Kidney epithelial cell (primary cell): Measurements from ENCODE around the gene OR2K2. TPM values are rescaled to one million over a fixed set of nuclear protein-coding genes. Genes with fewer than 3 reads are reported as not detected.
"Not testable (repeated sequence)": the region's sequence is repeated elsewhere in the genome, so short reads cannot be mapped to it uniquely, and the experiment has no call there.

Source experiments
- DNase-seq: peaks from one replicate; pipeline ENCODE4 v3.0.0-alpha.2; 2010; ENCODE audit warnings: low read depth
- H3K27me3 ChIP-seq: 2 replicates; pipeline ENCODE4 v1.6.0; 2011; ENCODE audit warnings: low read length; ENCODE audit not compliant: control insufficient read depth, insufficient read depth
- H3K36me3 ChIP-seq: 2 replicates; pipeline ENCODE4 v1.5.1; 2011; ENCODE audit warnings: low read length; ENCODE audit not compliant: control insufficient read depth, insufficient read depth
- H3K4me3 ChIP-seq: 2 replicates; pipeline ENCODE4 v1.5.1; 2011; ENCODE audit warnings: low read depth, mild to moderate bottlenecking, control low read depth, low read length
- total RNA-seq: library from RNA; depleted of rRNA; stranded (reverse); fragments of >200 nt; gene quantifications from 2 replicates; pipeline ENCODE4 v1.2.3, GENCODE V29; 2015
- TF ChIP-seq, protein P1 (sequence below): IDR thresholded peaks from 2 replicates; pipeline ENCODE4 v1.5.1; 2011; ENCODE audit warnings: mild to moderate bottlenecking, moderate library complexity, low read length, control low read depth, inconsistent platforms; ENCODE audit not compliant: insufficient read depth, poor library complexity, severe bottlenecking

Gene OR2K2
- total RNA-seq, 1 donor from 2014 or later: 0.08 TPM

DNA sequence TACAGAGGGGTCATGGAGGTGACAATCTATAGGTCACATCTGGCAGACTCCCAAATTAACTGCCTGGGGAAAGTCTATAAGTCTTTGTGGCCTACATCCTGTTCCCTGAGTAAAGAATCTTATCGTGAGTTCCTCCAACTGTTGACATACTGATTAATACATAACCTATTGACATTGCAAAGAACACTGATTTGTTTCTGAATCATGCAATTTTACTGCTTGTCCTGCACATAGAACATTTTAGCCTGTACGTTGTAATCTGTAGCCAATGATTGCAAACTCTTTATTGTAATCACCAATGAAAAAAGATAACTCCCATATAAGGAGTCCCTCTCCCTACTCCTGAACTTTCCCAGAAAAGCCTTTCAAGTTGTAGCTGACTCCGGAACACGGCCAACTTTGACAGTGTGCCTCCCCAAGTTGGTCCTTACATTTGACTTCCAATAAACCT lies 18.8 kb upstream of the OR2K2 start:
- no peaks in the 10 kb centered on the region for H3K36me3 ChIP-seq
- TF ChIP-seq, protein P1, sequence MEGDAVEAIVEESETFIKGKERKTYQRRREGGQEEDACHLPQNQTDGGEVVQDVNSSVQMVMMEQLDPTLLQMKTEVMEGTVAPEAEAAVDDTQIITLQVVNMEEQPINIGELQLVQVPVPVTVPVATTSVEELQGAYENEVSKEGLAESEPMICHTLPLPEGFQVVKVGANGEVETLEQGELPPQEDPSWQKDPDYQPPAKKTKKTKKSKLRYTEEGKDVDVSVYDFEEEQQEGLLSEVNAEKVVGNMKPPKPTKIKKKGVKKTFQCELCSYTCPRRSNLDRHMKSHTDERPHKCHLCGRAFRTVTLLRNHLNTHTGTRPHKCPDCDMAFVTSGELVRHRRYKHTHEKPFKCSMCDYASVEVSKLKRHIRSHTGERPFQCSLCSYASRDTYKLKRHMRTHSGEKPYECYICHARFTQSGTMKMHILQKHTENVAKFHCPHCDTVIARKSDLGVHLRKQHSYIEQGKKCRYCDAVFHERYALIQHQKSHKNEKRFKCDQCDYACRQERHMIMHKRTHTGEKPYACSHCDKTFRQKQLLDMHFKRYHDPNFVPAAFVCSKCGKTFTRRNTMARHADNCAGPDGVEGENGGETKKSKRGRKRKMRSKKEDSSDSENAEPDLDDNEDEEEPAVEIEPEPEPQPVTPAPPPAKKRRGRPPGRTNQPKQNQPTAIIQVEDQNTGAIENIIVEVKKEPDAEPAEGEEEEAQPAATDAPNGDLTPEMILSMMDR: no peak
- no peaks in the 10 kb centered on the region for H3K27me3 ChIP-seq
- peak; percentile 44 for DNase-seq
- no peak overlapping the region for H3K4me3 ChIP-seq

DNA sequence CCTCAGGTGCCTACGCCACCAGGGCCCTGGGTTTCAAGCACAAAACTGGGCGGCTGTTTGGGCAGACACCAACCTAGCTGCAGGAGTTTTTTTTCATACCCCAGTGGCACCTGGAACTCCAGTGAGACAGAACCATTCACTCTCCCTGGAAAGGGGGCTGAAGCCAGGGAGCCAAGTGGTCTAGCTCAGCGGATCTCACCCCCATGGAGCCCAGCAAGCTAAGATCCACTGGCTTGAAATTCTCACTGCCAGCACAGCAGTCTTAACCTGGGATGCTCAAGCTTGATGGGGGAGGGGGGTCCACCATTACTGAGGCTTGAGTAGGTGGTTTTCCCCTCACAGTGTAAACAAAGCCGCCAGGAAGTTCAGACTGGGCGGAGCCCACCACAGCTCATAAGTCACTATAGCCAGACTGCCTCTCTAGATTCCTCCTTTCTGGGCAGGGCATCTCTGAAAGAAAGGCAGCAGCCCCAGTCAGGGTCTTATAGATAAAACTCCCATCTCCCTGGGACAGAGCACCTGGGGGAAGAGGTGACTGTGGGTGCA lies 4.4 kb upstream of the OR2K2 start:
- H3K27me3 ChIP-seq, H3K36me3 ChIP-seq, H3K4me3 ChIP-seq, DNase-seq: not testable (repeated sequence)

DNA sequence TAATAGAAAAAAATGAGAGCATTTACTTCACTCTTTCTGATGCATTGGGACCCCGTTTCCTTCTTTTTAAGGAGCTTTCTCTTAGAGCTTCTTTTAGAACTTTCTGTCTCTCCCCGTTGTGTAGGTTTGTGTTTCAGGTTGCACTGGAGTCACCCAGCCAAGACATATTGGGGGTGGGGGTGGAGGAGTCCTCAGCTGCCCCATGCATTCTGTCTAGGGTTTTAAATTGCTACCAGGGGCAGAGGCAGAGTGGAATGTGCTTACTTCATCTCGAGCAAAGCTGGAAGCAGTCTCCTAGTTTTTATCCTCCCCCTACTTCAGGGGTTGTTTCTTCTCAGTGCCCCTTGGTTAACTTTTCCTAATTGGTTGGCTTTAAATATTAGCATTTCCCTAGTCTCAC lies 9.4 kb downstream of the OR2K2 start:
- Histone ChIP-seq H3K36me3 (no peaks in the 10 kb centered on the region), H3K4me3 (no peak overlapping the region), H3K27me3 (no peaks in the 10 kb centered on the region)
- TF ChIP-seq, protein P1: no peak
- no peak for DNase-seq

DNA sequence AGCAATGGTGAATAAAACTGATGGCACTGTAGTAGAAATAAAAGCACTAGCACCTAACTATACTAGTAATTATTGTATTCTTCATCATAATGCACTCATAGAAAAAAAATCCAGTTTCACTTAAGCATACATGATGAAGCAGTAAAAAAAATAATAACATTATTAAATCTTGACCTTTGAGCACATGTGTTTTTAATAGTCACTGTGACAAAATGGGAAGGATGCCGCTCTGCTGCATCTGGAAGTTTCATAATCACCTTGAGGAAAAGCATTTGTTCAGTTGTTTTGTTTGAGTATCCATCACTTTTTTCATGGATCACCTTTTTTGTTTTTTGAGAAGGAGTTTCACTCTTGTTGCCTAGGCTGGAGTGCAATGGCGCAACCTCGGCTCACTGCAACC lies 13.2 kb downstream of the OR2K2 start:
- H3K36me3 ChIP-seq: no peaks in the 10 kb centered on the region
- TF ChIP-seq, protein P1: no peak
- no peaks in the 10 kb centered on the region for H3K27me3 ChIP-seq
- no peak for DNase-seq
- no peak overlapping the region for H3K4me3 ChIP-seq

DNA sequence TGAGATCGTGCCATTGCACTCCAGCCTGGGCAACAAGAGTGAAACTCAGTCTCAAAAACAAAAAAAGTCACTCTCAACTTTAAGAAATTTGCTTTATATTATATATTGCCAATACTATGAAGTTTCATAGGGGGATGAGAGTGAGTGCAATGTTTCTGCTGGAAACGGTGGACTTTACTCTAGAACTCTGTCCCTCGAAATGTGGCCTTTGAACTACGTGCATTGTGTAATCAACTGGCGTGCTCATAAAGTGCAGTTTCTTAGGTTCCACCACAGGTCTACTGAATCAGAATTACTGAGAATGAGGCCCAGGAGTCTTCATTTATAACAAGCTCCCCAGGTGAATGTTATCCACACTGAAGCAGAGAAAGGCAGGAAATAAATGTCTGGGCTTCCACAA lies 24.1 kb downstream of the OR2K2 start:
- TF ChIP-seq, protein P1: no peak
- no peak for DNase-seq
- Histone ChIP-seq H3K27me3 (no peaks in the 10 kb centered on the region), H3K4me3 (no peak overlapping the region), H3K36me3 (no peaks in the 10 kb centered on the region)

DNA sequence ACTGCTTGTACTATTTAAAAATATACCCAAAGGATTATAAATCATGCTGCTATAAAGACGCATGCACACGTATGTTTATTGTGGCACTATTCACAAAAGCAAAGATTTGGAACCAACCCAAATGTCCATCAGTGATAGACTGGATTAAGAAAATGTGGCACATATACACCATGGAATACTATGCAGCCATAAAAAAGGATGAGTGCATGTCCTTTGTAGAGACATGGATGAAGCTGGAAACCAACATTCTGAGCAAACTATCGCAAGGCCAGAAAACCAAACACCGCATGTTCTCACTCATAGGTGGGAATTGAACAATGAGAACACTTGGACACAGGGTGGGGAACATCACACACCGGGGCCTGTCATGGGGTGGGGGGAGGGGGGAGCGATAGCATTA lies 26.0 kb downstream of the OR2K2 start:
- not testable (repeated sequence) for H3K27me3 ChIP-seq, H3K4me3 ChIP-seq, H3K36me3 ChIP-seq, DNase-seq

DNA sequence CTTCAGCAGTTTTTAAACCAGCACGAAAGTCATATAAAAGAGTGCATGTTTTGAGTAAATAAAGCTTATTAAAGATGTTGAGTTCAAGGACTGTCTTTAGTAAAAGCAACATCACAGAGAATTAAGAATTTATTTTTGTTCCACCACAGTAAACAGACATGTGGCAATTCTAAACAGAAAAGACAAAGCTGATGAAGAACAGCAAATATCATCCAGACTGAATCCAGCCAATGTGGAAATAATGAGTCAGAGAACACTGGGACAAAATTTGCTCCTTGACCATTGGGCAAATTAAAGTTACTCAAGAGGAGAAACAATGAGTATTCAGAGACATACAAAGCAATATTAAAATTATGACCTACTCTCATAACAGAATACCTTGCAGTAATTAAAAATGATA lies 28.8 kb downstream of the OR2K2 start:
- Histone ChIP-seq H3K27me3 (no peaks in the 10 kb centered on the region), H3K4me3 (no peak overlapping the region), H3K36me3 (no peaks in the 10 kb centered on the region)
- TF ChIP-seq, protein P1: no peak
- no peak for DNase-seq
